Measurements from ENCODE around the gene SEC22A.

SEC22A gene

GRCh38 chr3:123158330-123158729 lies 43.4 kb upstream of the SEC22A start:
- TF ChIP-seq TAF1 (IDR thresholded peaks at IDR 0.05; ENCODE audit: borderline replicate concordance, insufficient read depth, low read length) (no peak), POLR2AphosphoS5 (IDR thresholded peaks at IDR 0.05; ENCODE audit: low read depth, low read length) (no peak), SIN3A (IDR thresholded peaks at IDR 0.05; ENCODE audit: borderline replicate concordance, insufficient read depth, low read length) (no peak), FOXP2 (optimal IDR thresholded peaks at IDR 0.05; ENCODE audit: borderline replicate concordance, extremely low read depth, extremely low read length, insufficient read depth) (no peak), REST (IDR thresholded peaks at IDR 0.05; ENCODE audit: insufficient read depth in 1 of 2, low read depth in 2 of 2, low read length in 2 of 2) (no peak)

- TF ChIP-seq TAF1 (IDR thresholded peaks at IDR 0.05; ENCODE audit: borderline replicate concordance, insufficient read depth, low read length) (no peak), FOXP2 (optimal IDR thresholded peaks at IDR 0.05; ENCODE audit: borderline replicate concordance, extremely low read depth, extremely low read length, insufficient read depth) (no peak), POLR2AphosphoS5 (IDR thresholded peaks at IDR 0.05; ENCODE audit: low read depth, low read length) (no peak), REST (IDR thresholded peaks at IDR 0.05; ENCODE audit: insufficient read depth in 1 of 2, low read depth in 2 of 2, low read length in 2 of 2) (no peak), SIN3A (IDR thresholded peaks at IDR 0.05; ENCODE audit: borderline replicate concordance, insufficient read depth, low read length) (no peak)
These were observed 42.8 kb upstream of the SEC22A start for GRCh38 chr3:123158899-123159390.

GRCh38 chr3:123159926-123160635 lies 41.7 kb upstream of the SEC22A start:
- no peak for TF ChIP-seq FOXP2 (optimal IDR thresholded peaks at IDR 0.05; ENCODE audit: borderline replicate concordance, extremely low read depth, extremely low read length, insufficient read depth)
- TF ChIP-seq TAF1 (IDR thresholded peaks at IDR 0.05; ENCODE audit: borderline replicate concordance, insufficient read depth, low read length) = no peak
- TF ChIP-seq POLR2AphosphoS5 (IDR thresholded peaks at IDR 0.05; ENCODE audit: low read depth, low read length) = no peak
- TF ChIP-seq SIN3A (IDR thresholded peaks at IDR 0.05; ENCODE audit: borderline replicate concordance, insufficient read depth, low read length) = no peak
- no peak for TF ChIP-seq REST (IDR thresholded peaks at IDR 0.05; ENCODE audit: insufficient read depth in 1 of 2, low read depth in 2 of 2, low read length in 2 of 2)

GRCh38 chr3:123161167-123161566 lies 40.6 kb upstream of the SEC22A start:
- no peak for TF ChIP-seq TAF1 (IDR thresholded peaks at IDR 0.05; ENCODE audit: borderline replicate concordance, insufficient read depth, low read length)
- TF ChIP-seq FOXP2 (optimal IDR thresholded peaks at IDR 0.05; ENCODE audit: borderline replicate concordance, extremely low read depth, extremely low read length, insufficient read depth) = no peak
- no peak for TF ChIP-seq SIN3A (IDR thresholded peaks at IDR 0.05; ENCODE audit: borderline replicate concordance, insufficient read depth, low read length)
- TF ChIP-seq REST (IDR thresholded peaks at IDR 0.05; ENCODE audit: insufficient read depth in 1 of 2, low read depth in 2 of 2, low read length in 2 of 2) = no peak
- TF ChIP-seq POLR2AphosphoS5 (IDR thresholded peaks at IDR 0.05; ENCODE audit: low read depth, low read length) = no peak

Measured in PFSK-1 (cell line).